OCI-LY3 (cell line): ENCODE measurements around the gene RIOX2.

ENCODE experiments used
- EZH2phosphoT487 ChIP-seq: fragments of 200-600 bp; shearing (Covaris generic); IDR thresholded peaks from 2 replicates; pipeline ENCODE4 v1.6.1; 2018; ENCODE audit warnings: antibody characterized with exemption, mixed run types, low read depth
- TF ChIP-seq, protein P1 (sequence below): fragments of 200-600, 300-600 bp; sonication (generic); IDR thresholded peaks from 2 replicates; pipeline ENCODE4 v1.5.1; 2014; ENCODE audit warnings: antibody characterized with exemption, low read length, low read depth

DNA sequence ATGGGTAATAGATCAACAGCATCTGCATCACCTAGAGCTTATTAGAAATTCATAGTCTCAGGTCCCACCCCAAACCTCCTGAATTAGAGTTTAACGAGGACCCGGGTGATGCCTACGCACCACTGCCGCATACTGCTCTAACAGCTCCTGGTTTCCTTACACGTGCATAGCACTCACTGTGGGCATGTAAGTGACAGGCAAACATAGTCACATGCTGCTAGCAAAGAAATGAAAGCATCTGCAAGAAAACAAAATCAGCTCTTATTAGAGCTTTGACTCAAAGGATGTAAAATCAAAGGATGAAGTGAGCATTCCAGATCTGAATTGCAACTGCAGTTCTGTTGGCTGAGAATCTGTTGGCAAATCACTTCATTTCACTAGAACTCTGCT lies 19.1 kb upstream of the RIOX2 start:
- TF ChIP-seq, protein P1, sequence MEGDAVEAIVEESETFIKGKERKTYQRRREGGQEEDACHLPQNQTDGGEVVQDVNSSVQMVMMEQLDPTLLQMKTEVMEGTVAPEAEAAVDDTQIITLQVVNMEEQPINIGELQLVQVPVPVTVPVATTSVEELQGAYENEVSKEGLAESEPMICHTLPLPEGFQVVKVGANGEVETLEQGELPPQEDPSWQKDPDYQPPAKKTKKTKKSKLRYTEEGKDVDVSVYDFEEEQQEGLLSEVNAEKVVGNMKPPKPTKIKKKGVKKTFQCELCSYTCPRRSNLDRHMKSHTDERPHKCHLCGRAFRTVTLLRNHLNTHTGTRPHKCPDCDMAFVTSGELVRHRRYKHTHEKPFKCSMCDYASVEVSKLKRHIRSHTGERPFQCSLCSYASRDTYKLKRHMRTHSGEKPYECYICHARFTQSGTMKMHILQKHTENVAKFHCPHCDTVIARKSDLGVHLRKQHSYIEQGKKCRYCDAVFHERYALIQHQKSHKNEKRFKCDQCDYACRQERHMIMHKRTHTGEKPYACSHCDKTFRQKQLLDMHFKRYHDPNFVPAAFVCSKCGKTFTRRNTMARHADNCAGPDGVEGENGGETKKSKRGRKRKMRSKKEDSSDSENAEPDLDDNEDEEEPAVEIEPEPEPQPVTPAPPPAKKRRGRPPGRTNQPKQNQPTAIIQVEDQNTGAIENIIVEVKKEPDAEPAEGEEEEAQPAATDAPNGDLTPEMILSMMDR, result no peak
- no peak for TF ChIP-seq EZH2phosphoT487
